Measurements from ENCODE around the gene PLEKHG4B. TPM values are rescaled to one million over a fixed set of nuclear protein-coding genes. Genes with fewer than 3 reads are reported as not detected.
A peak's percentile ranks its signal among the peaks of the same experiment; 100 is the strongest.

The PLEKHG4B gene
- total and polyA plus RNA-seq, 4 donors: under 0.01 to 0.05 (median 0.01) TPM; not detected in 1

GRCh38 chr5:191036-191948 lies 99.3 kb downstream of the PLEKHG4B start, which contains the start of gene LRRC14B:
Gene LRRC14B (plus strand): TSS chr5:191495. CDS start chr5:191539, 44 bp downstream.
- H3K4me3 ChIP-seq (ENCODE audit: low read depth in 1 of 3, low read length in 3 of 3): no peak within 1 kb of the TSS
- peaks cover 2 to 22% (median 16%) of the 10 kb centered on the region in 4 donors for H3K4me1 ChIP-seq (ENCODE audit: control insufficient read depth in 4 of 4, insufficient read depth in 4 of 4, low read length in 3 of 4)
- no peak within 1 kb of the TSS for H3K9ac ChIP-seq (ENCODE audit: low read depth in 1 of 2, low read length in 2 of 2)
- peak within 1 kb of the TSS in 1 of 2 donors; percentile 7 for H3K27ac ChIP-seq (ENCODE audit: low read depth in 1 of 2, low read length in 2 of 2)
- peak in 1 of 2 donors; percentile 39 for TF ChIP-seq RXRA (IDR thresholded peaks at IDR 0.05)
- TF ChIP-seq FOXA2 (IDR thresholded peaks at IDR 0.05): peak; percentile 16
- peak in 1 of 2 donors; percentile 32 for TF ChIP-seq HNF4A (conservative IDR thresholded peaks at IDR 0.05)
- peak; percentile 10 for TF ChIP-seq SP1 (IDR thresholded peaks at IDR 0.05)
- TF ChIP-seq HNF4G (IDR thresholded peaks at IDR 0.05): no peak
- no peaks in the 10 kb centered on the region for H3K36me3 ChIP-seq (ENCODE audit: control insufficient read depth in 4 of 4, insufficient read depth in 3 of 4, low read depth in 1 of 4, low read length in 3 of 4)
- 29% methylated on average over 56 of the region's 56 CpGs for WGBS
- H3K27me3 ChIP-seq (ENCODE audit: control insufficient read depth in 4 of 4, insufficient read depth in 4 of 4, low read length in 3 of 4): no peaks in the 10 kb centered on the region
- DNase-seq (ENCODE audit: low spot score): no peak
- H3K9me3 ChIP-seq (ENCODE audit: control insufficient read depth in 4 of 4, low read length in 3 of 4): no peaks in the 10 kb centered on the region

GRCh38 chr5:191949-192690 lies 100.2 kb downstream of the PLEKHG4B start:
- Histone ChIP-seq H3K9me3 (ENCODE audit: control insufficient read depth in 4 of 4, low read length in 3 of 4) (no peaks in the 10 kb centered on the region), H3K4me3 (ENCODE audit: low read depth in 1 of 3, low read length in 3 of 3) (no peak overlapping the region), H3K4me1 (ENCODE audit: control insufficient read depth in 4 of 4, insufficient read depth in 4 of 4, low read length in 3 of 4) (peaks cover 2 to 22% (median 16%) of the 10 kb centered on the region in 4 donors), H3K9ac (ENCODE audit: low read depth in 1 of 2, low read length in 2 of 2) (no peak overlapping the region), H3K36me3 (ENCODE audit: control insufficient read depth in 4 of 4, insufficient read depth in 3 of 4, low read depth in 1 of 4, low read length in 3 of 4) (no peaks in the 10 kb centered on the region), H3K27me3 (ENCODE audit: control insufficient read depth in 4 of 4, insufficient read depth in 4 of 4, low read length in 3 of 4) (no peaks in the 10 kb centered on the region), H3K27ac (ENCODE audit: low read depth in 1 of 2, low read length in 2 of 2) (no peak overlapping the region)
- TF ChIP-seq FOXA1 (IDR thresholded peaks at IDR 0.05): no peak
- TF ChIP-seq NR2F2 (IDR thresholded peaks at IDR 0.05): no peak
- no peak for TF ChIP-seq RXRA (IDR thresholded peaks at IDR 0.05)
- no peak for TF ChIP-seq TAF1 (conservative IDR thresholded peaks at IDR 0.05)
- TF ChIP-seq ATF3 (IDR thresholded peaks at IDR 0.05): no peak
- no peak for TF ChIP-seq MAX (IDR thresholded peaks at IDR 0.05)
- no peak for TF ChIP-seq RAD21 (IDR thresholded peaks at IDR 0.05)
- TF ChIP-seq CTCF (IDR thresholded peaks at IDR 0.05; ENCODE audit: low read depth, low read length, missing input control): no peak
- TF ChIP-seq GABPA (IDR thresholded peaks at IDR 0.05 in 1 of 2, conservative IDR thresholded peaks at IDR 0.05 in 1 of 2): no peak
- TF ChIP-seq HNF4G (IDR thresholded peaks at IDR 0.05): no peak
- TF ChIP-seq JUND (IDR thresholded peaks at IDR 0.05): no peak
- TF ChIP-seq YY1 (IDR thresholded peaks at IDR 0.05): no peak
- WGBS: 90% methylated on average over 46 of the region's 46 CpGs
- no peak for DNase-seq (ENCODE audit: low spot score)

- Histone ChIP-seq H3K27me3 (ENCODE audit: control insufficient read depth in 4 of 4, insufficient read depth in 4 of 4, low read length in 3 of 4) (no peaks in the 10 kb centered on the region), H3K9ac (ENCODE audit: low read depth in 1 of 2, low read length in 2 of 2) (no peak overlapping the region), H3K4me3 (ENCODE audit: low read depth in 1 of 3, low read length in 3 of 3) (no peak overlapping the region), H3K9me3 (ENCODE audit: control insufficient read depth in 4 of 4, low read length in 3 of 4) (no peaks in the 10 kb centered on the region), H3K36me3 (ENCODE audit: control insufficient read depth in 4 of 4, insufficient read depth in 3 of 4, low read depth in 1 of 4, low read length in 3 of 4) (no peaks in the 10 kb centered on the region), H3K4me1 (ENCODE audit: control insufficient read depth in 4 of 4, insufficient read depth in 4 of 4, low read length in 3 of 4) (peaks cover 2 to 22% (median 16%) of the 10 kb centered on the region in 4 donors), H3K27ac (ENCODE audit: low read depth in 1 of 2, low read length in 2 of 2) (no peak overlapping the region)
- DNase-seq (ENCODE audit: low spot score): no peak
- no peak for TF ChIP-seq EGR1 (IDR thresholded peaks at IDR 0.05; ENCODE audit: low read depth in 2 of 2)
- no peak for TF ChIP-seq SP1 (IDR thresholded peaks at IDR 0.05)
- no peak for TF ChIP-seq HNF4G (IDR thresholded peaks at IDR 0.05)
- no peak for TF ChIP-seq MAX (IDR thresholded peaks at IDR 0.05)
- TF ChIP-seq YY1 (IDR thresholded peaks at IDR 0.05): no peak
- no peak for TF ChIP-seq TAF1 (conservative IDR thresholded peaks at IDR 0.05)
- 88% methylated on average over 9 of the region's 9 CpGs for WGBS
Observed at GRCh38 chr5:192691-192969, 100.7 kb downstream of the PLEKHG4B start.
